Ecto neural progenitor cell (in vitro differentiated cells): ENCODE data around the gene FHOD3.

Experiments used
- DNase-seq: peaks from one replicate; pipeline ENCODE4 v3.0.0-alpha.2; 2018; ENCODE audit warnings: low spot score

Gene FHOD3

DNA sequence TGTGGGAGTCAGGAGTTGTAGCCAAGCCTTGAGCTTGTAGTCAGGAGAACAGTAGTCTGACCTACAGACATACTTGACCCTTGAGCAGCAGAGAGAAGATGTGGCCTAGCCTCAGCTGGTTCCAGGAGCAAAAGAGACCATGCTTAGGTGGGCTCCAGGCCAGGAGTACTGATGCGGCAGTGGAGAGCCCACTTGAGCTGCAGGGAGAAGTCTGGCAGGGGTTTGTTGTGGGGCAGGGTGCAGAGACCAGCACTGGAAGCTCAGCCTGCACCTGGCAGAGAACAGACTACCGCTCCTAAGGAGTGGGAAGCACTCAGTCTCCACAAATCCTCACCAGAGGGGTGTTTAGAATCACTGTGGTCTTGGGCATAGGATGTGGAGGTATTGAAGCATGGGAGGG lies 333.4 kb downstream of the FHOD3 start:
- no peak for DNase-seq

DNA sequence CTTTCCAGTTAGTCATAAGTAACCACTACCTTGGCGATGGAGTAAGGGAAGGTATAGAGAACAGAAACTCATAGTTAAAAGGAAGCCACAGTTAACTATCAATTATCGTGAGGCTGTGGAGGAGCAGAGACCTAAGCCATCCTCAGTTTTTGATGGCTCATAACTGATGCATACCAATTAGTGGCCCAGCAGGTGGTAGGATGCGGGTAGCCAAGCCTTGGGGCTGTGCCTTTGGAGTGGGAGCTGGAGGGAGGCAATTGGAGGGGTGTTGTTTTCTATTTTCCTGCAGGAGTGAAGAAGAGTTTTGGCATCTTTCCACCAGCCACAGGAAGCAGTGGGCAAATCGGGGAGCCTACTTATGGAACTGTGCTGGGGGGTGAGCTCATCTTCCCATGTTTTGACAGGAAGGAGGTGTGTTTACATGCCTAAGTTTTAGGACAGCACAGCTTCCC lies 336.5 kb downstream of the FHOD3 start:
- no peak for DNase-seq

- no peak for DNase-seq
Observed at GRCh38 chr18:36634573-36635216, 337.2 kb downstream of the FHOD3 start.

GRCh38 chr18:36635414-36636096 lies 338.0 kb downstream of the FHOD3 start:
- no peak for DNase-seq

DNA sequence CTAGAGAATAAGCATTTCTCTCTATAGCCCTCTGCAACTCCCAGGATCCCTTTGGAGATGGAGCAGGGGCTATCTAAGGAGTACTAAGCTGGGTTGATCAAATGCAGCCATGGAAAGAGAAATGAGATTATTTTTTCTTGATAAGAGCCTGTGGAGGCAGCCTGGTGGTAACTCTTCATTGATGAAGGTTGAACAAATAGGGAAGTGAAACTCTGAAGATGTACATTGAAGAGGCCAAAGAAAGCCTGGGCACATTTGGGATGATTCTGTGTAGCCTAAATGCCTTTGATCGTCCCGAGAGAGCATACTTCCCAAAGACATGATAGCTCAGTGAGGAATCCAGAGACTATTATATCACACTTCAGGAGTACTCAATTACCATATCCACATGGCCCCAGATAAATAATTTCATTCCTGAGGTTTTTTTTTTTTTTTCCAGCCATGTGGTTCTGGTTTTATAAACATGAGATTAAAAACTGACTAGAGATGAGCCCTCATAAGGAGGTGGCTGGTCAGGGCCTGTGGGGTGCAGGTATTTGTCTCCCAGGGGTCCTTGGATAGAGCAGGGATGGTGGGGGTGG lies 338.8 kb downstream of the FHOD3 start:
- DNase-seq = no peak

DNA sequence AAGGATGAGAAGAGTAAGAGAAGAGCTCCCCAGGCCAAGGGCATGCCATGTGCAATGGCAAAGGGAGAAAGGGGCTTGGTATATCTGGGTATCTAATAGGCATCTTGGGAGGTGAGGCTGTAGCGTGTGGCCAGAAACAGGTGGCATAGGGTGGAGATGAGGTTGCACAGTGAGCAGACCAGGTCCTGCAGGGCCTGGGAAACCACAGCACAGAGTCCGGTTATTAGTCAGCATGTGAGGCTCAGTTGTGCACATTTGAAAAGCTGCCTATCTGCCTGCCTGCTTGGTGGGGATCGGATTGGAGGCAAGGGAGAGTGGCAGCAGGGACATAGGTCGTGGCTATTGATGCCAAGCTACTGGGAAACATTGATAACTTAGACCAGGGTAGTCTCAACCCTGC lies 340.7 kb downstream of the FHOD3 start:
- DNase-seq = no peak

DNA sequence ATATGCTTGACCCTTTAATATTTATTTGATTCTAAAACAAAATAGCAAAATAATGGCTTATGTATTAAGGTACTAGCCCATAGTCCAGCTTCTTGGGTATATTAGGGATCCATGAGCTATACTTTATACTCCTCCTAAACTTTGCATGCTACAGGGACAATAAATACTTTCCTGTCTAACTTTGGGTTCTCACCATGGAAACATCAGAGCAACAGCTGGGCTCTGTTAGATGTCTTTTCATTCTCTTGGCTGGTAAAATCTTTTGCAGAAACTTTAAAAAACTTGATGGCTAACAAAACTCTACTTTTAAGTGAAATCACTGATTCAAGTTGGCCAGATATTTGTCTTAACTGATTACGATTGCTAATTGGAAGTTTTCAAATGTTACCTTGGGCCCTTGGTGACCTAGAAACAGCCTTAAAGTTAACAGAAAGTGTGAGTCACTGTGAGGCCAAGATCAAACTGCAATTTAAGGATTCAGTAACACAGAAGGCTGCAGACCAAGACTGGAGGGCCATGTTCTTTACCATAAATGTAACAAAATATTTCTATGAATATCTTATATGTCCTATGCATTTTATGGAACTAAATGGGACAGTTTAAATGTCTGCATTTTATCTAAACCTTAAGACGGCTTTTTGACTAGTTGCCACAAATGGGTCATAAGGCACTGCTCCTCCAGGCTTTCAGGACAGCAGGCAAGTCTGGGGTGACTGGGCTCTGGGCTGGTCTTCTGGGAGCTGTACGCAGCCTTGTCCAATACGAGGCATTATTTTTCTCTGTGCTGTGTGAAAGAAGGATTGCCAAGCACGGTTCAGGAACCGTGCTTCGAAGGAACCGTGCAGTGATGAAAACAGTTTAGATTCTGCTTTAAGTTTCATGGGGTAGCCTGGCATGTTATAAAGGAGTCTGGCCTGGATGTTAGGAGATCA lies 342.8 kb downstream of the FHOD3 start:
- DNase-seq = no peak

DNA sequence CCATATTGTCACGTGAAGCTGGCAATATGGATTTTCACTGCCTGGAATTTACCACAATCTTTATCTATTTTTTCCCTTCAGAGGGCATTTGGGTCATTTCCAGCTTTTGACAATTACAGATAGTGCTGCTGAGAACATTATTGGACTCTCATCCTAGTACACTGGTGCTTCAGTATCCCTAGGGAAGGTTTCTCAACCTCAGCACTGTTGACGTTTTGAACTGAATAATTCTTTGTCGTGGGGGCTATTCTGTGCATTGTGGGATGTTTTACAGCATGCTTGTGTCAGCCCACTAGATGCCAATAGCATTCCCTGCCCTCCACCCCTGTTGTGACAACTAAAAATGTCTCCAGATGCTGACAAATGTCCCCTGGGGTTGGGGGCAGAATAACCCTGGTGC lies 345.5 kb downstream of the FHOD3 start:
- DNase-seq = no peak

GRCh38 chr18:36648803-36649202 lies 351.3 kb downstream of the FHOD3 start:
- no peak for DNase-seq

- no peak for DNase-seq
Observed at GRCh38 chr18:36649205-36649604, 351.7 kb downstream of the FHOD3 start.

DNA sequence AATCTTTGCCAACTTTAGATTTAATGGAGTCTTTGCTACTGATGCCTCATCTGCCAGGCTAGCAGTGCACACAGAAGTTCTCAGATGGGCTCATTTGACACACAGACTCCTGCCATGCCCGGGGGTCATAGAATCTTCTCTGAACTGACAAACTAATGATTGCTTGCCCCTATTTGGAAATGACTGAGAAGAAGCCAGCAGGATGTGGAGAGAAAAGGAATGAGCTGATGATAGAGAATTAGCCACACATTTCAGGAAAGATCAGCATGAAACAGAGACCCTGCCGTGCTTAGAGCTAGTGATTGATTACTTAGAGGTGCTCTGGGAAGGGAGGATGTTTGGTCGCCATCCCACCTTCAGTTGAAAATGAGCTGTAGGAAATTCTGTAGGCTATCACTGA lies 352.8 kb downstream of the FHOD3 start:
- no peak for DNase-seq

- no peak for DNase-seq
Observed at GRCh38 chr18:36650906-36651305, 353.4 kb downstream of the FHOD3 start.

- DNase-seq = no peak
Observed at GRCh38 chr18:36652503-36652902, 355.0 kb downstream of the FHOD3 start.

- DNase-seq = no peak
Observed at GRCh38 chr18:36653141-36653869, 355.8 kb downstream of the FHOD3 start.

DNA sequence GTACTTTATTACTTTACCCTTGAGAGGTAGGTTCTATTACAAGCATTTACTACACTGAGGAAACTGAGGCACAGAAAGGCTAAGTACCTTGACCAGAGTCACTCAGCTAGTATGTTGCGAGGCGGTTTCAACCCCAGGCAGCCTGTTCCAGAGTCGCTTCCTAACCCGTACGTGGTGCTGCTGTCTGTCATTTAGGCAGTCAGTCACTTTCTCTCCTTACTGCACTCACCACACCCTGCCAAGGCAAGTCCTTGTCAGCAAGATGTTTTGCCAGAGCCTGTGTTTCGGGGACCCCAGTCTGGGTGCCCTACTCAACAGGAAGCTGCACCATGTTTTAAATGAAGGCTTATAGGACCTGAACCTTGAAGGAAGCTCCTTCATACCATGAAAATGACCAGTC lies 356.4 kb downstream of the FHOD3 start:
- DNase-seq = no peak

- DNase-seq = no peak
Observed at GRCh38 chr18:36655074-36655473, 357.6 kb downstream of the FHOD3 start.

DNA sequence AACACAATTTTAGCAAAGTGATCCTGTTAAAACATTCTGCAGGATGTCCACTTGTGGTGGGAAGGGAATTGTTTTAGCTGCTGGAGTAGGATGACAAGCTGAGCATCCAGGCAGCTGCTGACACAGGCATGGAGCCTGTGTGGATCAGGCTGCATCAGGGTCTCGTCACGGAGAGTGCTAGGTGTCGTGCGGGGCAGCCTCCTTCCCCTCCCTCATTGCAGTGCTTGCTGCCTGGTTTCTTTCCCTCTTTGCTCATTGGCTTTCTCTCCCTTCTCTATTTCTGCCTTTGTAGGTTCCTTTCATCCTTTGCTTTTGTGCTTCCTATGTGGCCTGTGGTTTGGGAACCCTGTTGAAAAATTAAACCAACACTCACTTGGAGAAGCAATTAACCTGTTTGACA lies 358.4 kb downstream of the FHOD3 start:
- DNase-seq = no peak

DNA sequence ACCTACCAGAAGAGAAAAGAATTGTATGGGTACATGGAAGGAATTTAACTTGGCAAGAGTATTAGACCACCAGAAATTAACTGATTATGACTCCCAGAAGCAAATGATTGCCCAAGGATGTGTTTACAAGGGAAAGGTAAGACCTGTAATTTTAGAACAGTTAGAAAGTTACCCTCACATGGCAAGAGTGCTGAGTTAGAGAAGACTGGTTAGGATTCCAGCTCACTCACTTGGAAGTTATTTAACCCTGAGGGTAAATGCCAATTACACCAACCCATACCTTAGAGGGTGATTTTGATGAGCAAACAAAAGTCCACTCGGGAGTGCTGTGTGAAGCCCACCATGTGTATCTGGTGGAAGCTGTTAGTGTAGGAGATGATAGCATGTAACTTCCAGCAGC lies 361.1 kb downstream of the FHOD3 start:
- no peak for DNase-seq

- no peak for DNase-seq
Observed at GRCh38 chr18:36660311-36660710, 362.8 kb downstream of the FHOD3 start.

DNA sequence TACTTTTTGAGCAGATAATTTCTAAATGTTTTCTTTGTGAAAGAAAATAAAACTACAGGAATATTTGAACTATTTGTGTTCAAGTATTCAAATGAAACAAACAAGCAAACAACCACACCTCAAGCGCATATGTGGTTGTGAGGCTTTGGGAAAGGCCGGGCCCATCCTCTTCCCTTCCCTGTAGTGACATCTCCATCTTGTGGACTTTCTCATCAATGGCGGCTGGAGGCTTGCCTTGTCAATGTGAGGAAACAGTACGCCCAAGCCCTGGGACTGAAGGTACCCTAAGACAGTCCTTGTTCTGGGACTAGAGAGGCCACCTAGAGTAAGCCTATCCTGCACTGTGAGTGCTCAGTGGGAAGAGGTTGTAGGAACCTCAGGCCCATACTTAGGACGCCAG lies 364.5 kb downstream of the FHOD3 start:
- DNase-seq = no peak

DNA sequence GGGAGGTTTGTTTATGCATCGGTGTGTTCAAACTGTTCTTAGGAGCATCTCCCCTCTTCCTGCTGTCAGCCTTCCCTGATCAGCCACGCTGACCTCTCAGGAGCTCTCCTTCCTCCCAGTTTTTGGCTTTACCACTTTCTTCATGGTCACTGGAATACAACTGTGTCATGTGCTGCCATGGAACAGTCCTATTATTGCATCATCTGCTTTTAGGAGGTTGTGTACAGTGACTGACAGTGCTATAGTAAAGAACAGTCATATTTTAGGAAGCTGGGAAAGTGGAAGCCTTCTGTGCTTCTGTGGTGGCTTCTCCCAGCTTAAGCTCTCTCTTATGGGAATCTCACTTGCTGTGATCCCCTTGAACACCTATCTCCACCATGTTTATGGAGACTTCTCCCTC lies 365.8 kb downstream of the FHOD3 start:
- DNase-seq = no peak

GRCh38 chr18:36665952-36666351 lies 368.4 kb downstream of the FHOD3 start:
- no peak for DNase-seq
